Measurements from ENCODE around the gene SYCP2. TPM values are rescaled to one million over a fixed set of nuclear protein-coding genes. Genes with fewer than 3 reads are reported as not detected.

The SYCP2 gene
- total RNA-seq, 1 experiment from 2014 or later = 1.8 TPM

DNA sequence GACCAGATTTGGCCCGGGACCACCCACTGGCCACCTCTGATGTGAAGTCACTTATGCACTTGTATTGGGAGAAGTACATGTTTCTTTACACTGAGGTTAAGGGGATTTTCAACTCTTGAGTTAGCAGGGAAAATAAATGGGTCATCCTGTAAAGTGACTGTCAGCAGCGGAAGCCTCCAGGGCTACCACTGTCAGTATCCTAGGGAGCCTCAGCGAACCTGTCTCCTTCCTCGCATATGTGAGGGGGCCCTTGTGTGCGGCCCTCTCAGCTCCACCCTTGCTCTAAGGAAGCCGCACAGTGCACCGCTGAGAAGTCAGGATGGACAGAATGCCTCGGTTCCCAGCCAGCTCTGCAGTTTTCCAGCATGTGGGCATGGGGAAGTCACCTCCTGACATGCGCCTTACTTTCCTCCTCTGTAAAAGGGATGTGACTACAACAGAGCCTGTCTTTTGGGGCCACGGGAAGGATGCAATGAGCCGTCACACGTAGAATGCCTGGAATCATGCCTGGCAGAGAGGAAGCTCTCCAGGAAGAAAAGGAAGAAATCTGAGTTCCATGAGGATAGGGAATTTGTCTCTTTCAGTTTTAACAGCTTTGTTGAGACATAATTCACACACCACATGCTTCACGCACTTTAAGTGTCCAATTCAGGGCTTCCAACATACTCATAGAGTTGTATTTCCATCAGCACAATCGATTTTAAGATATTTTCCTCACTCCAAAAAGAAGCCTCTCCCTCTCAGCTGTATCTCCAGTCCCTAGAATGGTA is 115.4 kb downstream of the SYCP2 start:
- H3F3A ChIP-seq (ENCODE audit: low read length, unreplicated experiment) = no peaks in the 10 kb centered on the region
- H2AFZ ChIP-seq (ENCODE audit: low read length) = no peak overlapping the region
- ChIA-PET POLR2A (ENCODE audit: unreplicated experiment) (no interaction called here), CTCF (no interaction called here)
- DNase-seq (no peak), ATAC-seq (no peak)
- no peak overlapping the region for H3K4me2 ChIP-seq (ENCODE audit: low read length)
- no peaks in the 10 kb centered on the region for H3K27me3 ChIP-seq (ENCODE audit: low read length)
- no TSS peak for BruUV-seq (replicated peaks)
- no peaks in the 10 kb centered on the region for H3K4me1 ChIP-seq (ENCODE audit: insufficient read depth, low read length)
- TF ChIP-seq EZH2phosphoT487 (IDR thresholded peaks at IDR 0.05; ENCODE audit: borderline replicate concordance, low read length) (no peak), CTCF (conservative IDR thresholded peaks at IDR 0.05; ENCODE audit: low read depth, low read length) (no peak), EZH2 (IDR thresholded peaks at IDR 0.05; ENCODE audit: low read length, unreplicated experiment) (no peak)
- no peaks in the 10 kb centered on the region for H4K20me1 ChIP-seq (ENCODE audit: low read length)
- intact Hi-C loops (cut with micrococcal nuclease) = no loop called here
- no peaks in the 10 kb centered on the region for H3K79me2 ChIP-seq (ENCODE audit: low read length)
- no peak overlapping the region for H3K9ac ChIP-seq (ENCODE audit: low read length)
- no peaks in the 10 kb centered on the region for H3K9me2 ChIP-seq (replicated peaks; ENCODE audit: low read length)
- no peaks in the 10 kb centered on the region for H3K36me3 ChIP-seq (ENCODE audit: low read depth, low read length)
- no peak overlapping the region for H3K4me3 ChIP-seq (ENCODE audit: low read length)
- no peaks in the 10 kb centered on the region for H3K9me3 ChIP-seq (ENCODE audit: low read length)
- H3K27ac ChIP-seq (ENCODE audit: low read length) = no peak overlapping the region

DNA sequence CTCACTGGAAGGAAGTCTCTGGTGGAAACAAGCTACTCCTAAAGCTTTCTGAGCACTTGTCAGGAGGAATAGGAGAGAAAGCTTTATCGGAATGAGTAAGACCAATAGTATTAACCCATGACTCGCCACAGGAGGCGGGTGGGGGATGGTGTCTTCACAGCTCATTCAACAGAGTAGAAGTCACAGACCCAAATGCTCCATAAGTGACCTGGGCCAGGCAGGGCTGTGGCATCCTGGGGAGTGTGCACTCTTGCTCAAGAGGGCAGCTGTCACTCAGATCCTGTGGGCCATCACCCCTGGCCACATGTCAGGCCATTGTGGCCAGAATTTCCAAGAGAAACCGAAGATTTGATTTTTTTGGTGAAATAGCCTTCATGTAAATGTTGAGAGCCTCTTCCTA is 116.0 kb downstream of the SYCP2 start:
- POLR2A ChIA-PET (ENCODE audit: unreplicated experiment) = no interaction called here

More for the DNA sequence above, 116.0 kb downstream of the SYCP2 start:
- Histone ChIP-seq H3F3A (ENCODE audit: low read length, unreplicated experiment) (no peaks in the 10 kb centered on the region), H3K27me3 (ENCODE audit: low read length) (no peaks in the 10 kb centered on the region), H3K9me2 (replicated peaks; ENCODE audit: low read length) (no peaks in the 10 kb centered on the region), H3K36me3 (ENCODE audit: low read depth, low read length) (no peaks in the 10 kb centered on the region), H3K79me2 (ENCODE audit: low read length) (no peaks in the 10 kb centered on the region), H3K4me1 (ENCODE audit: insufficient read depth, low read length) (no peaks in the 10 kb centered on the region), H3K27ac (ENCODE audit: low read length) (no peak overlapping the region), H2AFZ (ENCODE audit: low read length) (no peak overlapping the region), H3K9me3 (ENCODE audit: low read length) (no peaks in the 10 kb centered on the region), H3K4me3 (ENCODE audit: low read length) (no peak overlapping the region), H3K9ac (ENCODE audit: low read length) (no peak overlapping the region), H3K4me2 (ENCODE audit: low read length) (no peak overlapping the region), H4K20me1 (ENCODE audit: low read length) (no peaks in the 10 kb centered on the region)
- DNase-seq (peak; percentile 13), ATAC-seq (no peak)
- BruUV-seq (replicated peaks) = no TSS peak
- TF ChIP-seq EZH2phosphoT487 (IDR thresholded peaks at IDR 0.05; ENCODE audit: borderline replicate concordance, low read length) (no peak), CTCF (conservative IDR thresholded peaks at IDR 0.05; ENCODE audit: low read depth, low read length) (no peak), EZH2 (IDR thresholded peaks at IDR 0.05; ENCODE audit: low read length, unreplicated experiment) (no peak)
- CTCF ChIA-PET = no interaction called here
- intact Hi-C loops (cut with micrococcal nuclease) = no loop called here

Measured in PC-3 (cell line).